ENCODE measurements around the gene PPP1R12C.

The PPP1R12C gene

GRCh38 chr19:55103190-55103589 lies 14.2 kb downstream of the PPP1R12C start:
- H3K9me3 ChIP-seq (ENCODE audit: insufficient read depth, low read depth, low read length) = no peaks in the 10 kb centered on the region
- H3K4me1 ChIP-seq (ENCODE audit: insufficient read depth, low read length) = no peaks in the 10 kb centered on the region
- H3K36me3 ChIP-seq (ENCODE audit: insufficient read depth, low read depth, low read length) = peaks cover 13% of the 10 kb centered on the region; the same call in 1 of the 2 replicates
- no peaks in the 10 kb centered on the region for H3K27me3 ChIP-seq (ENCODE audit: insufficient read depth, low read length)
- no peak overlapping the region for H3K4me3 ChIP-seq (ENCODE audit: low read length)
- H3K27ac ChIP-seq (ENCODE audit: low read length) = no peak overlapping the region
- H3K9ac ChIP-seq (ENCODE audit: low read depth, low read length) = no peak overlapping the region

- H3K36me3 ChIP-seq (ENCODE audit: insufficient read depth, low read depth, low read length) = peaks cover 13% of the 10 kb centered on the region; the same call in 1 of the 2 replicates
- no peaks in the 10 kb centered on the region for H3K27me3 ChIP-seq (ENCODE audit: insufficient read depth, low read length)
- H3K4me3 ChIP-seq (ENCODE audit: low read length) = no peak overlapping the region
- no peaks in the 10 kb centered on the region for H3K4me1 ChIP-seq (ENCODE audit: insufficient read depth, low read length)
- no peak overlapping the region for H3K9ac ChIP-seq (ENCODE audit: low read depth, low read length)
- H3K9me3 ChIP-seq (ENCODE audit: insufficient read depth, low read depth, low read length) = no peaks in the 10 kb centered on the region
- no peak overlapping the region for H3K27ac ChIP-seq (ENCODE audit: low read length)
Observed at GRCh38 chr19:55101261-55101660, 16.2 kb downstream of the PPP1R12C start.

- Histone ChIP-seq H3K4me3 (ENCODE audit: low read length) (no peak overlapping the region), H3K36me3 (ENCODE audit: insufficient read depth, low read depth, low read length) (peaks cover 13% of the 10 kb centered on the region; the same call in 1 of the 2 replicates), H3K9ac (ENCODE audit: low read depth, low read length) (no peak overlapping the region), H3K9me3 (ENCODE audit: insufficient read depth, low read depth, low read length) (no peaks in the 10 kb centered on the region), H3K27ac (ENCODE audit: low read length) (no peak overlapping the region), H3K27me3 (ENCODE audit: insufficient read depth, low read length) (no peaks in the 10 kb centered on the region), H3K4me1 (ENCODE audit: insufficient read depth, low read length) (no peaks in the 10 kb centered on the region)
Observed at GRCh38 chr19:55099557-55100506, 17.6 kb downstream of the PPP1R12C start.

GRCh38 chr19:55098716-55099556 lies 18.5 kb downstream of the PPP1R12C start:
- no peak overlapping the region for H3K27ac ChIP-seq (ENCODE audit: low read length)
- no peaks in the 10 kb centered on the region for H3K27me3 ChIP-seq (ENCODE audit: insufficient read depth, low read length)
- peaks cover 13% of the 10 kb centered on the region; the same call in 1 of the 2 replicates for H3K36me3 ChIP-seq (ENCODE audit: insufficient read depth, low read depth, low read length)
- H3K4me1 ChIP-seq (ENCODE audit: insufficient read depth, low read length) = 0 out of 2 replicates have a peak, but pooled peaks cover 2% of the 10 kb centered on the region
- H3K9ac ChIP-seq (ENCODE audit: low read depth, low read length) = no peak overlapping the region
- no peaks in the 10 kb centered on the region for H3K9me3 ChIP-seq (ENCODE audit: insufficient read depth, low read depth, low read length)
- H3K4me3 ChIP-seq (ENCODE audit: low read length) = no peak overlapping the region

- H3K9ac ChIP-seq (ENCODE audit: low read depth, low read length) = no peak overlapping the region; the same call in 1 of the 2 replicates
- H3K9me3 ChIP-seq (ENCODE audit: insufficient read depth, low read depth, low read length) = no peaks in the 10 kb centered on the region
- H3K4me1 ChIP-seq (ENCODE audit: insufficient read depth, low read length) = 0 out of 2 replicates have a peak, but pooled peaks cover 2% of the 10 kb centered on the region
- no peaks in the 10 kb centered on the region for H3K27me3 ChIP-seq (ENCODE audit: insufficient read depth, low read length)
- H3K4me3 ChIP-seq (ENCODE audit: low read length) = no peak overlapping the region
- H3K27ac ChIP-seq (ENCODE audit: low read length) = no peak overlapping the region
- H3K36me3 ChIP-seq (ENCODE audit: insufficient read depth, low read depth, low read length) = peaks cover 9% of the 10 kb centered on the region; the same call in 1 of the 2 replicates
Observed at GRCh38 chr19:55097864-55098715, 19.3 kb downstream of the PPP1R12C start.

- Histone ChIP-seq H3K9me3 (ENCODE audit: insufficient read depth, low read depth, low read length) (no peaks in the 10 kb centered on the region), H3K27ac (ENCODE audit: low read length) (no peak overlapping the region), H3K27me3 (ENCODE audit: insufficient read depth, low read length) (no peaks in the 10 kb centered on the region), H3K36me3 (ENCODE audit: insufficient read depth, low read depth, low read length) (peaks cover 1% of the 10 kb centered on the region; the same call in 1 of the 2 replicates), H3K9ac (ENCODE audit: low read depth, low read length) (no peak overlapping the region), H3K4me3 (ENCODE audit: low read length) (no peak overlapping the region), H3K4me1 (ENCODE audit: insufficient read depth, low read length) (peaks cover 5% of the 10 kb centered on the region)
Observed at GRCh38 chr19:55096061-55096701, 21.3 kb downstream of the PPP1R12C start.

GRCh38 chr19:55095260-55096060 lies 22.0 kb downstream of the PPP1R12C start:
- Histone ChIP-seq H3K9me3 (ENCODE audit: insufficient read depth, low read depth, low read length) (no peaks in the 10 kb centered on the region), H3K27ac (ENCODE audit: low read length) (no peak overlapping the region), H3K9ac (ENCODE audit: low read depth, low read length) (no peak overlapping the region), H3K27me3 (ENCODE audit: insufficient read depth, low read length) (no peaks in the 10 kb centered on the region), H3K4me1 (ENCODE audit: insufficient read depth, low read length) (peaks cover 5% of the 10 kb centered on the region), H3K4me3 (ENCODE audit: low read length) (no peak overlapping the region), H3K36me3 (ENCODE audit: insufficient read depth, low read depth, low read length) (peaks cover 8% of the 10 kb centered on the region; the same call in 1 of the 2 replicates)

GRCh38 chr19:55094456-55095259 lies 22.8 kb downstream of the PPP1R12C start:
- Histone ChIP-seq H3K36me3 (ENCODE audit: insufficient read depth, low read depth, low read length) (peaks cover 11% of the 10 kb centered on the region; the same call in 1 of the 2 replicates), H3K9me3 (ENCODE audit: insufficient read depth, low read depth, low read length) (no peaks in the 10 kb centered on the region), H3K4me3 (ENCODE audit: low read length) (no peak overlapping the region), H3K27me3 (ENCODE audit: insufficient read depth, low read length) (no peaks in the 10 kb centered on the region), H3K27ac (ENCODE audit: low read length) (no peak overlapping the region), H3K4me1 (ENCODE audit: insufficient read depth, low read length) (peaks cover 5% of the 10 kb centered on the region), H3K9ac (ENCODE audit: low read depth, low read length) (no peak overlapping the region)

GRCh38 chr19:55092423-55093318 lies 24.8 kb downstream of the PPP1R12C start:
- Histone ChIP-seq H3K27me3 (ENCODE audit: insufficient read depth, low read length) (peaks cover 5% of the 10 kb centered on the region), H3K36me3 (ENCODE audit: insufficient read depth, low read depth, low read length) (peaks cover 14% of the 10 kb centered on the region; the same call in 1 of the 2 replicates), H3K4me3 (ENCODE audit: low read length) (peak overlapping the region; percentile 73), H3K9me3 (ENCODE audit: insufficient read depth, low read depth, low read length) (no peaks in the 10 kb centered on the region), H3K27ac (ENCODE audit: low read length) (peak overlapping the region; percentile 70), H3K4me1 (ENCODE audit: insufficient read depth, low read length) (peaks cover 13% of the 10 kb centered on the region), H3K9ac (ENCODE audit: low read depth, low read length) (peak overlapping the region; percentile 58; the same call in 1 of the 2 replicates)
